Glutamatergic neuron (in vitro differentiated cells): ENCODE data around the gene GPC6. TPM values are rescaled to one million over a fixed set of nuclear protein-coding genes. Genes with fewer than 3 reads are reported as not detected.

Source experiments
- DNase-seq: peaks from one replicate; pipeline ENCODE4 v3.0.0; 2022
- H3K27ac Mint-ChIP-seq: one replicate; pipeline ENCODE4 v1.8.0; 2020; ENCODE audit warnings: mild to moderate bottlenecking, mixed read lengths, inconsistent platforms; ENCODE audit not compliant: unreplicated experiment
- H3K27me3 Mint-ChIP-seq: one replicate; pipeline ENCODE4 v1.8.0; 2020; ENCODE audit warnings: mild to moderate bottlenecking, moderate library complexity, mixed read lengths, inconsistent platforms; ENCODE audit not compliant: unreplicated experiment
- H3K36me3 Mint-ChIP-seq: one replicate; pipeline ENCODE4 v1.8.0; 2020; ENCODE audit warnings: mild to moderate bottlenecking, mixed read lengths, inconsistent platforms; ENCODE audit not compliant: unreplicated experiment
- H3K4me1 Mint-ChIP-seq: one replicate; pipeline ENCODE4 v1.8.0; 2020; ENCODE audit warnings: mild to moderate bottlenecking, low read depth, mixed read lengths, inconsistent platforms; ENCODE audit not compliant: unreplicated experiment
- H3K4me3 Mint-ChIP-seq: one replicate; pipeline ENCODE4 v1.8.0; 2020; ENCODE audit warnings: mild to moderate bottlenecking, mixed read lengths, inconsistent platforms; ENCODE audit not compliant: unreplicated experiment
- H3K9me3 Mint-ChIP-seq: one replicate; pipeline ENCODE4 v1.8.0; 2020; ENCODE audit warnings: mild to moderate bottlenecking, moderate library complexity, mixed read lengths, inconsistent platforms; ENCODE audit not compliant: unreplicated experiment
- CTCF ChIP-seq: fragments of 200-600 bp; sonication (generic); IDR thresholded peaks from one replicate; pipeline ENCODE4 v1.5.0; 2021; ENCODE audit not compliant: partially characterized antibody, unreplicated experiment
- total RNA-seq: library from RNA; stranded (reverse); fragmentation: NEBNext Ultra II Directional; extraction: Animal tissue kit (Norgen Biotek cat#: 25700); gene quantifications from one replicate; pipeline ENCODE4 v1.2.1, GENCODE V29; 2021; ENCODE audit not compliant: unreplicated experiment

Gene GPC6
- total RNA-seq, 1 donor from 2014 or later, result 11.8 TPM

GRCh38 chr13:93549326-93550005, 322.9 kb downstream of the GPC6 start:
- Mint-ChIP-seq H3K27me3 (no peaks in the 10 kb centered on the region), H3K9me3 (peaks cover 4% of the 10 kb centered on the region), H3K27ac (no peak overlapping the region), H3K36me3 (no peaks in the 10 kb centered on the region), H3K4me3 (no peak overlapping the region), H3K4me1 (peaks cover 20% of the 10 kb centered on the region)
- no peak for TF ChIP-seq CTCF
- no peak for DNase-seq

GRCh38 chr13:93550236-93550635, 323.6 kb downstream of the GPC6 start:
- no peak for TF ChIP-seq CTCF

GRCh38 chr13:93552596-93552995, 326.0 kb downstream of the GPC6 start:
- no peaks in the 10 kb centered on the region for H3K36me3 Mint-ChIP-seq
- peak overlapping the region; percentile 71 for H3K27ac Mint-ChIP-seq
- peaks cover 19% of the 10 kb centered on the region for H3K4me1 Mint-ChIP-seq
- H3K27me3 Mint-ChIP-seq, result no peaks in the 10 kb centered on the region
- peak overlapping the region; percentile 11 for H3K4me3 Mint-ChIP-seq
- H3K9me3 Mint-ChIP-seq, result peaks cover 4% of the 10 kb centered on the region
- no peak for TF ChIP-seq CTCF
- no peak for DNase-seq

More at GRCh38 chr13:93550236-93550635, 323.6 kb downstream of the GPC6 start:
- Mint-ChIP-seq H3K36me3 (no peaks in the 10 kb centered on the region), H3K4me3 (no peak overlapping the region), H3K27ac (no peak overlapping the region), H3K4me1 (peaks cover 13% of the 10 kb centered on the region), H3K27me3 (no peaks in the 10 kb centered on the region), H3K9me3 (peaks cover 4% of the 10 kb centered on the region)
- DNase-seq, result no peak

- Mint-ChIP-seq H3K9me3 (peaks cover 4% of the 10 kb centered on the region), H3K36me3 (no peaks in the 10 kb centered on the region), H3K27ac (no peak overlapping the region), H3K27me3 (no peaks in the 10 kb centered on the region), H3K4me1 (peaks cover 33% of the 10 kb centered on the region), H3K4me3 (no peak overlapping the region)
- DNase-seq, result no peak
- no peak for TF ChIP-seq CTCF
These were observed 327.9 kb downstream of the GPC6 start for GRCh38 chr13:93554514-93554913.

- Mint-ChIP-seq H3K4me1 (peaks cover 43% of the 10 kb centered on the region), H3K27ac (peak overlapping the region; percentile 41), H3K4me3 (no peak overlapping the region), H3K36me3 (no peaks in the 10 kb centered on the region), H3K27me3 (peaks cover 6% of the 10 kb centered on the region), H3K9me3 (peaks cover 7% of the 10 kb centered on the region)
- TF ChIP-seq CTCF, result no peak
- no peak for DNase-seq
These were observed 332.0 kb downstream of the GPC6 start for GRCh38 chr13:93558637-93559036.
